Effector memory CD8-positive, alpha-beta T cell (primary cell): ENCODE results near the gene TYMS.

Experiments used
- ATAC-seq: fragments of 150-1000 bp; cut with Tn5 transposase; replicated peaks from 2 replicates; pipeline ENCODE4 v1.10.0; 2021; ENCODE audit warnings: mild to moderate bottlenecking, moderate library complexity
- DNase-seq, 3 experiments: peaks; one replicate each; pipeline ENCODE4 v3.0.0; 2021
- H3K27ac Mint-ChIP-seq, 2 donors: one replicate each; pipeline ENCODE4 v1.8.0; 2022; ENCODE audit warnings: mild to moderate bottlenecking in 2 of 2, mixed read lengths in 2 of 2, moderate library complexity in 2 of 2
- H3K27me3 Mint-ChIP-seq, 2 donors: one replicate each; pipeline ENCODE4 v1.8.0; 2022; ENCODE audit warnings: mixed read lengths in 2 of 2
- H3K36me3 Mint-ChIP-seq: one replicate; pipeline ENCODE4 v1.8.0; 2022; ENCODE audit warnings: mild to moderate bottlenecking, moderate library complexity, mixed read lengths; ENCODE audit not compliant: insufficient read depth
- H3K4me1 Mint-ChIP-seq, 2 donors: one replicate each; pipeline ENCODE4 v1.8.0; 2022; ENCODE audit warnings: low read depth in 2 of 2, mixed read lengths in 2 of 2
- H3K4me3 Mint-ChIP-seq, 2 donors: one replicate each; pipeline ENCODE4 v1.8.0; 2022; ENCODE audit warnings: mild to moderate bottlenecking in 2 of 2, mixed read lengths in 2 of 2, moderate library complexity in 2 of 2
- H3K9me3 Mint-ChIP-seq, 2 donors: one replicate each; pipeline ENCODE4 v1.8.0; 2022; ENCODE audit warnings: mixed read lengths in 2 of 2

Gene TYMS

GRCh38 chr18:654601-655000, 2.9 kb upstream of the TYMS start:
- Mint-ChIP-seq H3K27me3 (peaks cover 27 to 50% of the 10 kb centered on the region in 2 donors), H3K36me3 (peaks cover 3% of the 10 kb centered on the region), H3K4me3 (no peak overlapping the region), H3K4me1 (peaks cover 11 to 15% of the 10 kb centered on the region in 2 donors), H3K27ac (no peak overlapping the region), H3K9me3 (no peaks in the 10 kb centered on the region)
- DNase-seq: no peak
- ATAC-seq: no peak

GRCh38 chr18:655445-655844, 2.0 kb upstream of the TYMS start:
- no peak overlapping the region for H3K27ac Mint-ChIP-seq
- ATAC-seq: no peak

GRCh38 chr18:658001-658946, 821 bp downstream of the TYMS start:
- ATAC-seq (peak; percentile 60), DNase-seq (peak; percentile 2 to 17 (median 16))
- peaks cover 0 to 2% of the 10 kb centered on the region in 2 donors for H3K9me3 Mint-ChIP-seq
- peak overlapping the region; percentile 10 to 41 for H3K27ac Mint-ChIP-seq
- peaks cover 3% of the 10 kb centered on the region for H3K36me3 Mint-ChIP-seq
- peaks cover 28 to 41% of the 10 kb centered on the region in 2 donors for H3K27me3 Mint-ChIP-seq
- peaks cover 11 to 12% of the 10 kb centered on the region in 2 donors for H3K4me1 Mint-ChIP-seq
- H3K4me3 Mint-ChIP-seq: peak overlapping the region; percentile 82 to 84

More at GRCh38 chr18:655445-655844, 2.0 kb upstream of the TYMS start:
- Mint-ChIP-seq H3K36me3 (peaks cover 3% of the 10 kb centered on the region), H3K4me3 (no peak overlapping the region), H3K27me3 (peaks cover 28 to 46% of the 10 kb centered on the region in 2 donors), H3K4me1 (peaks cover 11 to 13% of the 10 kb centered on the region in 2 donors), H3K9me3 (no peaks in the 10 kb centered on the region)
- no peak for DNase-seq

- Mint-ChIP-seq H3K27me3 (peaks cover 22 to 33% of the 10 kb centered on the region in 2 donors), H3K4me1 (peaks cover 11 to 12% of the 10 kb centered on the region in 2 donors), H3K4me3 (peak overlapping the region; percentile 82 to 84), H3K9me3 (peaks cover 0 to 2% of the 10 kb centered on the region in 2 donors), H3K27ac (peak overlapping the region in 1 of 2 donors; percentile 13), H3K36me3 (peaks cover 3% of the 10 kb centered on the region)
- no peak for ATAC-seq
- DNase-seq: no peak
Measured at GRCh38 chr18:658947-659533, 1.6 kb downstream of the TYMS start.

GRCh38 chr18:659597-659996, 2.1 kb downstream of the TYMS start:
- H3K4me3 Mint-ChIP-seq: peak overlapping the region; percentile 82 to 84
- DNase-seq (no peak), ATAC-seq (no peak)
- peaks cover 11 to 12% of the 10 kb centered on the region in 2 donors for H3K4me1 Mint-ChIP-seq
- H3K9me3 Mint-ChIP-seq: peaks cover 0 to 2% of the 10 kb centered on the region in 2 donors
- H3K36me3 Mint-ChIP-seq: peaks cover 3% of the 10 kb centered on the region
- H3K27me3 Mint-ChIP-seq: peaks cover 17 to 28% of the 10 kb centered on the region in 2 donors
- peak overlapping the region in 1 of 2 donors; percentile 13 for H3K27ac Mint-ChIP-seq

GRCh38 chr18:662197-662596, 4.7 kb downstream of the TYMS start:
- no peak overlapping the region for H3K27ac Mint-ChIP-seq
- DNase-seq (no peak), ATAC-seq (no peak)
- H3K36me3 Mint-ChIP-seq: no peaks in the 10 kb centered on the region
- peaks cover 0 to 2% of the 10 kb centered on the region in 2 donors for H3K9me3 Mint-ChIP-seq
- no peak overlapping the region for H3K4me3 Mint-ChIP-seq
- peaks cover 6 to 9% of the 10 kb centered on the region in 2 donors for H3K27me3 Mint-ChIP-seq
- H3K4me1 Mint-ChIP-seq: peaks cover 9 to 11% of the 10 kb centered on the region in 2 donors

- H3K27ac Mint-ChIP-seq: no peak overlapping the region
- H3K27me3 Mint-ChIP-seq: no peaks in the 10 kb centered on the region
- no peaks in the 10 kb centered on the region for H3K36me3 Mint-ChIP-seq
- no peaks in the 10 kb centered on the region for H3K4me1 Mint-ChIP-seq
- no peak for DNase-seq
- ATAC-seq: no peak
- H3K4me3 Mint-ChIP-seq: no peak overlapping the region
- peaks cover 0 to 2% of the 10 kb centered on the region in 2 donors for H3K9me3 Mint-ChIP-seq
Measured at GRCh38 chr18:666177-666576, 8.7 kb downstream of the TYMS start.

- Mint-ChIP-seq H3K27me3 (no peaks in the 10 kb centered on the region), H3K9me3 (no peaks in the 10 kb centered on the region), H3K4me3 (no peak overlapping the region), H3K27ac (no peak overlapping the region), H3K36me3 (no peaks in the 10 kb centered on the region), H3K4me1 (no peaks in the 10 kb centered on the region)
- DNase-seq (no peak), ATAC-seq (no peak)
Measured at GRCh38 chr18:666628-667027, 9.2 kb downstream of the TYMS start.

GRCh38 chr18:668260-668659, 10.8 kb downstream of the TYMS start:
- ATAC-seq: no peak
- no peak for DNase-seq
- H3K36me3 Mint-ChIP-seq: peaks cover 3% of the 10 kb centered on the region
- no peaks in the 10 kb centered on the region for H3K27me3 Mint-ChIP-seq
- no peak overlapping the region for H3K4me3 Mint-ChIP-seq
- no peaks in the 10 kb centered on the region for H3K9me3 Mint-ChIP-seq
- no peaks in the 10 kb centered on the region for H3K4me1 Mint-ChIP-seq
- no peak overlapping the region for H3K27ac Mint-ChIP-seq

- ATAC-seq (no peak), DNase-seq (no peak)
- no peaks in the 10 kb centered on the region for H3K4me1 Mint-ChIP-seq
- H3K27me3 Mint-ChIP-seq: no peaks in the 10 kb centered on the region
- no peak overlapping the region for H3K4me3 Mint-ChIP-seq
- peak overlapping the region in 1 of 2 donors; percentile 41 for H3K27ac Mint-ChIP-seq
- H3K36me3 Mint-ChIP-seq: peaks cover 7% of the 10 kb centered on the region
- H3K9me3 Mint-ChIP-seq: no peaks in the 10 kb centered on the region
Measured at GRCh38 chr18:669077-669476, 11.6 kb downstream of the TYMS start.

- no peak overlapping the region for H3K4me3 Mint-ChIP-seq
- H3K36me3 Mint-ChIP-seq: peaks cover 8% of the 10 kb centered on the region
- H3K27ac Mint-ChIP-seq: peak overlapping the region in 1 of 2 donors; percentile 36
- no peaks in the 10 kb centered on the region for H3K9me3 Mint-ChIP-seq
- DNase-seq: no peak
- no peak for ATAC-seq
- H3K27me3 Mint-ChIP-seq: no peaks in the 10 kb centered on the region
- H3K4me1 Mint-ChIP-seq: no peaks in the 10 kb centered on the region
Measured at GRCh38 chr18:670522-670921, 13.1 kb downstream of the TYMS start.

GRCh38 chr18:671405-671804, 14.0 kb downstream of the TYMS start:
- peaks cover 10% of the 10 kb centered on the region for H3K36me3 Mint-ChIP-seq
- H3K27ac Mint-ChIP-seq: peak overlapping the region in 1 of 2 donors; percentile 36
- H3K9me3 Mint-ChIP-seq: no peaks in the 10 kb centered on the region
- ATAC-seq (no peak), DNase-seq (no peak)
- no peaks in the 10 kb centered on the region for H3K4me1 Mint-ChIP-seq
- H3K27me3 Mint-ChIP-seq: no peaks in the 10 kb centered on the region
- no peak overlapping the region for H3K4me3 Mint-ChIP-seq

GRCh38 chr18:673317-673716, 15.9 kb downstream of the TYMS start:
- Mint-ChIP-seq H3K27ac (no peak overlapping the region), H3K4me1 (no peaks in the 10 kb centered on the region), H3K27me3 (no peaks in the 10 kb centered on the region), H3K4me3 (no peak overlapping the region), H3K36me3 (peaks cover 10% of the 10 kb centered on the region), H3K9me3 (no peaks in the 10 kb centered on the region)
- DNase-seq: no peak
- ATAC-seq: no peak

- Mint-ChIP-seq H3K36me3 (peaks cover 10% of the 10 kb centered on the region), H3K4me1 (no peaks in the 10 kb centered on the region), H3K4me3 (no peak overlapping the region), H3K27me3 (no peaks in the 10 kb centered on the region), H3K9me3 (no peaks in the 10 kb centered on the region), H3K27ac (no peak overlapping the region)
- DNase-seq (no peak), ATAC-seq (no peak)
Measured at GRCh38 chr18:673769-674168, 16.3 kb downstream of the TYMS start.
